HG03103 (cell line): Measurements from ENCODE around the gene BCKDHA.
"Not testable (repeated sequence)": the region's sequence is repeated elsewhere in the genome, so short reads cannot be mapped to it uniquely, and the experiment has no call there.

Source experiments
- ATAC-seq: cut with Tn5 transposase; IDR thresholded peaks from one replicate; pipeline ENCODE4 v1.9.1; 2021; ENCODE audit warnings: low read depth; ENCODE audit not compliant: unreplicated experiment

The BCKDHA gene

DNA sequence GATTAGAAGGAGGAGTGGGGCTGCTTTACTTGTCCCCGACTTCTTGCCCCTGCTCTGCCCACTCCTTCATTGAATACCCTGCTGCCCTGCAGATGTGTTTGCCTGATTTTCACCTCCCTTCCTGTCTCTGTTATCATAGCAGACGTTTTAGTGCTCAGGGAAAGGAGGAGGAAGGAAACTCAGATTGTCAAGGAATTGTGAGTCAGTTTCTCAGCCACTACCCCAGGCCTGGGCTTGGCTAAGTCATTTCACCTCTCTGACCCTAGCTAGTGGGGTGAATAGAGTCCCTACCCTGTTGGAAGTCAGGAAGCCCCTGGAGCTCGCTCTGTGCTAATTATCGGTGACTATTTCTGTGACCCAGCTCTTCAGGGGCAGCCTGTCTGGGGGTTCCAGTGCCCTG lies 3.9 kb downstream of the BCKDHA start:
- ATAC-seq: no peak

DNA sequence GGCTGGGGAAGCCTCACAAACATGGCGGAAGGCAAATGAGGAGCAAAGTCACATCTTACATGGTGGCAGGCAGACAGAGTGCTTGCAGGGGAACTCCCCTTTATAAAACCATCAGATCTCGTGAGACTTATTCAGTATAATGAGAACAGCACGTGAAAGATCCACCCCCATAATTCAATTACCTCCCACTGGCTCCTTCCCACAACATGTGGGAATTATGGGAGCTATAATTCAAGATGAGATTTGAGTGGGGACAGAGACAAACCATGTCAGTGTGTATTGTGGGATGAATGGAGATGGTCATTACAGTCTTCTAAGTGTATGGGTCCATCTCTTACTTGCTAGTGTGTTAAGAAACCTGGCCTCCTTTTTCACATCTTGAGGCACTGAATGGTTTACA lies 4.4 kb downstream of the BCKDHA start:
- no peak for ATAC-seq

DNA sequence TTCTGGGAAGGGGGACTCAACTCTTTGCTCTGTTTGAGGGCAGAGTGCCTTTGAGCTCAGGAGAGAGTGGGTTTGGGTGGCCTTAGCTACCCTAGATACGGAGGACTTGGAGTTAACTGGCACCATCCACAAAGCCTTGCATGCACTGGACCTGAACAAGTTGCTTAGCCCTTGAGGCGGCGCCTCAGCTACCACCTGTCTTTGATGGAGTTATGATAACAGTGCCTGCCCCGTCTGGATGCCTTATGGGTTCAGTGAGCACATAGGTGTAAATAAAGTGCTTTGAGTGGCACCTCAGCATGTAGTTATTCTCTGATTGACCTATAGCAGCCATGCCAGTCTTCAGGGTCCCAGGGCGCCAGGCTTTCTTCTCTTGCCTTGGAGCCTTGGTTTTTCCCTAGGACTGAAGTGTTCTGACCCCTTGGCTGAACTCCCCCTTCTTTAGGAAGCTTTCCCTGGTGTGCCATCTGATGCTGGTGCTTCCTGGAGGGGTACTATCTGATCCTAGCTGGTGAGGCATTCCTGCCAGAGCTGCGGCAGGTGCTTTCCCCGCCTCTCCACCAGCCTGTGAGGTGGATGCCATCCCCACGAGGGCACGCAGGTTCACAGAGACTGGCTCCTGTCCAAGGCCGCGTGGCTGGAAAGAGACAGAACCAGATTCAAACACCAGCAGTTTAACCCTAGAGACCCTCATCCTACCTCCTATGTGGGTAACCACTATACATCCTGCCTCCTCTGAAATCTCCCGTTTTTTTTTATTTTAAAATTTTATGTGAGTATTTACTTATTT lies 5.8 kb downstream of the BCKDHA start:
- ATAC-seq: no peak

DNA sequence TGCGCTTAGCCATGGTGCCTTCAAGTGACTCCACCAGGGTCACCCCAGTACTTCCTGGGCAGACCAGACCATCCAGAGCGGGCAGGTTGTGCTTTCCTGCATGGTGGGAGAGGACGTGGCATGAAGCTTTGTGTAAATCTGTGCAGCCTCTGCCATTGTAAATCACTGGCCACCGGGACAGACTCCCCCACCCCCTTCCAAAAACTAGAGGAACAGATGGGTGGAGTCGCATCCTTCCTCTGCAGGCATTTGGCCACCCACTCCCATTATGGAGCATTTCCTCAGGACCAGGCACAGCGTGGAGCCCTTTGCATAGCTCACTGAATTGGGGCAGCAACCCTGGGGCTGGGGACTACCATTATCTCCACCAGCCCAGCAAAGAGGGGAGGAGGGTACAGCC lies 8.2 kb downstream of the BCKDHA start:
- ATAC-seq: no peak

DNA sequence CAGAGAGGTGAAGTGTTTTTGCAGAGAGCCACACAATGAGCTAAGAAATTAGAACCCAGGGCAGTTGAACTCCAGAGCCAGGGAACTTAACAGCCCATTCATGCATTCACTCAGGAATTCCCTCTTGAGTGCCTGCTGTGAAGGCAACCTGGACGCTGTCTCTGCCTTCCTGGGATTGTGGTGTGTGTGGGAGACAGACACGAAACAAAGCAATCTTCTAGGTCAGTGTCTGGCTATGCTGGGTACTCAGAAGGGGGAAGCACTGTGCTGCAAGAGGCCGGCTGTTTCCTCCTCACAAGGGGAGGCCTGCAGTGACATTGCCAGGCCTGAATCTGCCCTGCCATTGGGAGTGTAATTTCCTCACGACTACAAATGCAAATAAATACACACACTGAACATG lies 9.7 kb downstream of the BCKDHA start:
- ATAC-seq: no peak

DNA sequence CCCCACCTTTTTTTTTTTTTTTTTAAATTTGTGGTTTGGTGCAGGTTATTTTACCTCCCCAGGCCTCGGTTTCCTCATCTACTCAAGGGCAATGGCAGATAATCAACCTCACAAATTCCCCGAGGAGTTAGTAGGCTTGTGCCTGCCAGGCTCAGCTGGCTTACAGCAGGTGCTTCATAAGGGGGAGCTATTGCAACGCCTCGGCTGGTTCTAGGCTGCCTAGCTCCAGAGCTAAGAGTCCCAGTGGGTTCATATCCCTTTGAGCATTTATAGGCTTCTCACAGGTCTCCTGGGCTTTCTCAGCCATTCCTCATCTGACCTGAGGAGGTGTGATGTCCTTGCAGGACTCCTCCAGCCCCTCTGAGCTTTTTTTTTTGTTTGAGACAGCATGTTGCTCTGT lies 10.6 kb downstream of the BCKDHA start:
- ATAC-seq: no peak

DNA sequence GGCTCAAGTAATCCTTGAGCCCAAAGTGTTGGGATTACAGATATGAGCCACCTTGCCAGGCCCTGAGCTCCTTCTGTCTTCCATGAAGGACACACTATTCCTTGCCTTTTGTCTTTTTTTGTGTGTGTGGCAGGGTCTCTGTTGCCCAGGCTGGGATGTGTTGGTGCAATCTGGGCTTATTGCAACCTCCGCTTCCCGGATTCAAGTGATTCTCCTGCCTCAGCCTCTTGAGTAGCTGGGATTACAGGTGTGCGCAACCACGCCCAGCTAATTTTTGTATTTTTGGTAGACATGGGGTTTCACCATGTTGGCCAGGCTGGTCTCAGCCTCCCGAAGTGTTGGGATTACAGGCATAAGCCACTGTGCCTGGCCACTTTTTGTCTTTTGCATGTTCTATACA lies 11.2 kb downstream of the BCKDHA start:
- not testable (repeated sequence) for ATAC-seq

DNA sequence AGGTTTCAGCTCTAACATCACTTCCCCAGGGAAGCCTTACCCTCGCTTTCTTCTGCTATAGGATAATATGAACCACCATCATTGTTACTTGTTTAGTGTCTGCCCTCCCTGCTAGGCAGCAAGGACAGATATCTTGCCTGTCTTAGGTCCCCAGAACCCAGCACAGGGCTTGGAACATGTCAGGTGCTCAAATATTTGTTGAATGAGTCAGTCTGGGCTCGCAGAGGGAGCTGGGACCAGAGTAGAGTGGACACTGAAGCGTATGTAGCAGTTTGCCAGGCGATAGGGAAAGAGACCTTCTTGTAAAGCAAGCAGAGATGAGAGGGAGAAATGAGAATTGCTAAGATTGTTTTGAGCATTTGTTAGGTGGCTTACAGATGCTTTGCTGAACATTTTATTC lies 11.7 kb downstream of the BCKDHA start:
- ATAC-seq: no peak

DNA sequence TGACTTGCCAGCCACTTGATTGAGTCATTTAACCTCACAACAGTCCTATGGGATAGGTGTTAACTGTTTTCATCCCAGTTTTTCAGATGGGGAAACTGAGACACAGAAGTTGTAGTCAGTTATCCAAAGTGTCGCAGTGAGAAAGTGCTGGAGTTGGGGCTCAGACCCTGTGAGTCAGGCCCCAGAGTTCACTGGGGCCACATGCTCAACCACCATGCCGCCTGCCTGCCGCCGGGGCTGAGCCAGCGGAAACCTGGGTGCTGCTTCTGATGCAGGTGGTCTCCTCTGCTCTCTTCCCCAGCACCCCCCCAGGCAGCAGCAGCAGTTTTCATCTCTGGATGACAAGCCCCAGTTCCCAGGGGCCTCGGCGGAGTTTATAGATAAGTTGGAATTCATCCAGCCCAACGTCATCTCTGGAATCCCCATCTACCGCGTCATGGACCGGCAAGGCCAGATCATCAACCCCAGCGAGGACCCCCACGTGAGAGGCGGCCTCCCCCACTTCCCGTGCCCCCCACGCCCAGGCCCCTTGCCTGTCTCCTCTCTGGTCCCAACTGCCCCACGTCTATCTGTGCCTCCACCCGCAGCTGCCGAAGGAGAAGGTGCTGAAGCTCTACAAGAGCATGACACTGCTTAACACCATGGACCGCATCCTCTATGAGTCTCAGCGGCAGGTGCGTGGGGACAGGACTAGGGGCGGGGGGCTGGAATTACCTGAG lies 12.9 kb downstream of the BCKDHA start:
- ATAC-seq: no peak

DNA sequence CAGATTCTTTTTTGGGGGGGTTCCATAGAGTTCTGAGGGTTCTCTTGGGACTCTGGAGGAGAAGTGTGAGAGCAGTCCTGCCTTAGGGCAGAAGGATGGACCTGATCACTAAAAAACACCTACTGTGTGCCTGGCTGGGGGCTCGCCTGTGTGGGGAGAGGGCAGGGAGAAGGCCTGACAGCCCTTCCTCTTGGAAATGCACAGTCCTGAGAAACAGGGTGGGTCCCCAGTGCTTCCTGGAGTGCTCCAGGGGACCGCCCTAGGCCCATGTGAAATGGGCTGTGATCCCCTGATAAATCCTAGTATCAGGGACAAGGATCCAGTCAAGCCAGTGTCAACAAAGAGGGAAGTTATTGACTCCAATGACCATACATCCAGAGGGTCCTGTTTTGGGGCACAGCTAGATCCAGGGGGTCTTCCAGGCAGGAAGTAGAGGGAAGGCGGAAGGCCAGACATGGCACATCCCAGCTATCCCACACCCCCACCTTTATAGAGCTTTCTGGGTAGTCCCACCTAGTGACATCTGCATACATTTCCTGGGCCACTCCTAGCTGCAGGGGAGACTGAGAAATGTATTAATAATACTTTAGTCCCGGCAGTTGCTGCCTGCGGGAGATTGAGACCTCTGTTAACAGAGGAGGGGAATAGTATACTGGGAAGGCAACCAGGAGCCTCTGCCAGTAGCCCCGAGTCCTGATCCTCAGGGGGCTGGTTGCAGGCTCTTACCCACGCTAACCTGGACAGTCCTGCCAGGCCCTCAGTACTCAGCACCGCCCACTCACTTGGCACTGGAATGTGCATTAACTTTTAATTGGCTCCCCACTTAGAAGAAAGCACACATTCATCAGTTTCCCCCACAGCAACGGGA lies 13.7 kb downstream of the BCKDHA start:
- ATAC-seq: no peak

DNA sequence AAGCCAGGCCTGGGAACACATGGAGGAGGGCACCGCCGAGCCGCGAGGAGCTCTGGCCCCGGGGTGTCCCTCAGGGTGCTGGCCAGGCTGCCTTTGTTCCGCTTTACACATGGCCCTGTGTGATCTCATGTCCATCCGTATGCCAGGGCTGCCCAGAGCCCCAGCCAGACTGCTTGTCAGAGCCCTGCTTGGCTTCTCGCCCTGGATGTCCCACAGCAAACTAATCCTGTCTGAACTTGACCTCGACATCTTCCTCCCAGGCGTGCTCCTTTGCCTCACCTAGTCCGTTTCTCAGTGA lies 14.3 kb downstream of the BCKDHA start:
- no peak for ATAC-seq

DNA sequence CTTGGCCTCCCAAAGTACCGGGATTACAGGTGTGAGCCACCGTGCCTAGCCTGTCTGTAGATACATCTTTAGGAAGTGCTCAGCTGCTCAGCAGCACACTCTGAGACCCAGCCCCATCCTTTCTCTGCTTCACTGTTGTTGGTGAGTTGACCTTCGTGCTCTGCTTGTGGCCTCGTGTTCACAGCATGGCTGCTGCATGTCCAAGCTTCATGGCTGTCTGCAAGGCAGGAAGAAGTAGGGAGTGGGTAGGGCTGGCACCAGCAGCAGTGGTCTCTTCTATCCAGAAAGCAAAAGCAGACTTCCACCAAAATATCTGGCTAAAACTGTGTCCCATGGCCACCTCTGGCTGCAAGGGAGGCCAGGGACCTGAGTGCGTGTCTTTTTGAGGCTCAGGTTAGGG lies 15.3 kb downstream of the BCKDHA start:
- ATAC-seq: no peak

DNA sequence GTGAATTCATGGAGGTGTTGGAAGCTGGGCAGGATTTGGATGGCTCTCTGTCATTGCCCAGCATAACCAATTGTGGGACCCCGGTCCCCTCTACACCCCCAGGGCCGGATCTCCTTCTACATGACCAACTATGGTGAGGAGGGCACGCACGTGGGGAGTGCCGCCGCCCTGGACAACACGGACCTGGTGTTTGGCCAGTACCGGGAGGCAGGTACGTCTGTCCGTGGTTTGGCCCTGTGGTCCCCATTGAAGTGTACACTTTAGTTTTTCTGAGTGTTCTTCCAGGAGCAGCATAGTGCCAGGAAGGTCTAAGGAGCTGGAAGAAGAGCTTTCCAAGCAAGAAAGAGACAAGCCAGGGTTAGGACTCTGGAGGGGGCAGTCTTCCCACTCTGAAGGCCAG lies 16.3 kb downstream of the BCKDHA start:
- no peak for ATAC-seq

DNA sequence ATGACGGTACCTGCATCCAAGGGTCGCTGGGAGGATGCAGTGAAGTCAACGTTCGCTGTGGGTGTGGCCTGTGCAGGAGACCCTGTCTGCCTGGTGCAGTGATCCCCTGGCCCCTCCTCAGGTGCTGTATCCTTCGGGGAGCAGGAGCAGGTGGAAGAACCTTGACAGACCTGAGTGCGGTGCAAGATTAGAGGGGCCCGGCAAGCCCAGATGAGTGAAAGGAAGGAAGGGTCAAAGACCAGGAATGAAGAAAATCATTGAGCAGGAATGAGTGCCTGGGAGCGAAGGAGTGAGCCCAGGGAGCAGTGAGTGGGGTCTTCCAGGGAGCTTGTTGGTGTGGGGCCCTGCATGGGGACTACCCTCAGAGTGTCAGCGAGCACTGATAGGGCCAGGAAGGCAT lies 16.8 kb downstream of the BCKDHA start:
- ATAC-seq: no peak

DNA sequence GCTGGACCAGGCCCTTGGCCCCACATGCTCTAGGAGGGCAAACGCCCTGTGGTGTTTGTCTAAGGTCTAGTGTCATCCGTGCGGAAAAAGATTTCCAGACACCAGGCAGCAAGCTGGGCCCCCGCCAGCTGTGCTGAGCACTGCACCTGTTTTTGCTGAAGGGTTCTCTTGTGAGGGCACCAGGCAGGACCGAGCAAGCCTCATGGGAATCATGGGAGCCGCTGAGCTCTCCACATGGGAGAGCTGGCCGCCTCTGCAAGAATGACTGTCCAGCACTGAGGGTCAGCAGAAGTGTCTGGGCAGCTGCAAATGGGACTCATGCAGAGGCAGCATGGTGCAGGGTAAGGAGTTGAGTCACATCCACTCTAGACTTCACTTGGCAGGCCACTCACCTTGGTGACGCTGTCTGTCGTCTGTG lies 17.5 kb downstream of the BCKDHA start:
- ATAC-seq: no peak

DNA sequence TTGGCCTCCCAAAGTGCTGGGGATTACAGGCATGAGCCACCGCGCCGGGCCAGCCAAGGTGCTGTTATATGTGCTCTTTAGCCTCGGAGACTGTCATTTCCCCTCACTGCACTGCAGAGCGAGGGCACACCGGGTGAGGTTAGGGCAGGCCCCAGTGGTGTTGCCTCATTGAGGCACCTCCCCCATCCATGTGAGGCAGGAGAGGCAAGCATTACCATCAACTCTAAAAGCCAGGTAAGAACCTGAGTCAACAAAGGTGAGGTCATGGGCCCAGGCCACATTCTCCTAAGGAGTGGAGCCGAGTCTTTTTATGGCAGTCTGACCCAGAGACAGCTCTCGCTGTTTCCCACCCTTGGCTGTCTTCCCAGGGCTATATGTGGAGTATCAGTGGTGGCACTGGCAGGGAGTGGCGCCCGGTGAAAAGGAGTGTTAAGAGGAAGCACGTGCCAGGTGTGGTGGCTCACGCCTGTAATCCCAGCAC lies 18.6 kb downstream of the BCKDHA start:
- ATAC-seq: no peak

DNA sequence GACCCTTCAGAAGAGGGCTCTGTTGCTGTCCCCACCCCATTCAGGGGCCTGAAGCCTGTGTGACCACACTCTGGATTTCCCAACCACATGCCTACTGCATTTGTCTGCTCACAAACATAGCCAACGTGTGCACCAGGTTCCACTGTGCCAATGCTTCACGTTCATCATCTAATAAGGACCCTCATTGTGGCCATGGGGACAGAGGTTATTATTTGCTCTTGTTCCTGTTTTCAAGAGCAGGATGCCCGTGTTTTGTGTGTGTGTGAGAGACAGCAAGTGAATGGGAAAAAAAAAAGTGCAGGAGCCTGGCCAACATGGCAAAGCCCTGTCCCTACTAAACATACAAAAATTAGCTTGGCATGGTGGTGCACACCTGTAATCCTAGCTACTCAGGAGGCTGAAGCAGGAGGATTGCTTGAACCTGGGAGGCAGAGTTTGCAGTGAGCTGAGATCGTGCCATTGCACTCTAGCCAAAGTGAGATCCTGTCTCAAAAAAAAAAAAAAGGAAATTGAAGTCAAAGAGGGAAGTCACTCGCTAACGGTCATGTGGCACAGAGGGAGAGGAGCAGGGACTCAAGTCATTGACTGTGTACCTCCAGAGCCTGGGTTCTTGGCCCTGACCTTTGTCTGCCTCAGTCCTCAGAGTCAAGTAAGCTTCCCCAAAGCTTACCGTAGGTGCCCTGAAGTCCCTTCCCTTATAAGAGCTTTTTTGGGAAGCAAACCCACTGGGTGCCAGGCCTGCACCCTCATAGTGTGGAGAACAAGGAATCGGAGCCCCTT lies 22.7 kb downstream of the BCKDHA start:
- no peak for ATAC-seq

DNA sequence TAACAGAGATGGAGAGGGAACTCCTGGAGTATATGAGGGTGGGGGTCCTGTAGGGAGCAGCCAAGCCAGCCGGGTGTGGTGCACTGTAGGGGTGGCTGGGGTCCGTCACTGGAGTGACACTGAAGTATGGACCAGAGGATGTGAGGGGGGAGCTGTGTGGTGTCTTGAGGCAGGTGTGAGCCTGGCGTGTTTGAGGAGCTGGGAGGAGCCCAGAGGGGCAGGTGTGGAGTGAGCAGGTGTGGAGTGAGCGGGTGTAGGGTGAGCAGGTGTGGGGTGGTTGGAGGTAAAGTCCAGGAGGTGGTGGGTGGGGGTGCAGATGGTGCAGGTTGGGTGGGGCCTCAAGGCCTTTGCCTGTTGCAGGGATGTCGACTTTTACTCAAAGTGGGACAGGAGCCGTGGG lies 23.7 kb downstream of the BCKDHA start:
- no peak for ATAC-seq

DNA sequence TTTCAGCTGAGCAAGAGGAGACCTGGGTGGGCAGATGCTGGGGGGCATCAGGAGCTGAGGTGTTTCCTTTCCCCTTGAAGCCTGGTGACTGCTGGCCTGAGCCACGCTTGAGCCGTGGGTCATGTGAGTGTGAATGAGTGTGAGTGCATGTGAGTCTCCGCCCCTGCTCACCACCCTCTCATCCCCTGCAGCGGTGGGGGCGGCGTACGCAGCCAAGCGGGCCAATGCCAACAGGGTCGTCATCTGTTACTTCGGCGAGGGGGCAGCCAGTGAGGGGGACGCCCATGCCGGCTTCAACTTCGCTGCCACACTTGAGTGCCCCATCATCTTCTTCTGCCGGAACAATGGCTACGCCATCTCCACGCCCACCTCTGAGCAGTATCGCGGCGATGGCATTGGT lies 24.4 kb downstream of the BCKDHA start:
- ATAC-seq: no peak

DNA sequence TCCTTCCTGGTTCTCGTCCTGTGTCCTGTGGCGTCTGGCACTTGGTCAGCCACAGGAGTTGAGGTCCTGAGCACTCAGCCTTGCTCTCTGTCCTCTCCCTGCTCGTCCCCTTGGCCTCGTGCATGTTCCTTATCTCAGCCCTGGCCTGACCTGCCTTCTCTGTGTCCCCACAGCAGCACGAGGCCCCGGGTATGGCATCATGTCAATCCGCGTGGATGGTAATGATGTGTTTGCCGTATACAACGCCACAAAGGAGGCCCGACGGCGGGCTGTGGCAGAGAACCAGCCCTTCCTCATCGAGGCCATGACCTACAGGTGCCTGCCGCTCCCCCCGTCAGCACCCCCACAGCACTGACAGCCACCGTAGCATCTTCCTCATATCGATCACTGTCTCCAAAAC lies 24.8 kb downstream of the BCKDHA start:
- no peak for ATAC-seq

DNA sequence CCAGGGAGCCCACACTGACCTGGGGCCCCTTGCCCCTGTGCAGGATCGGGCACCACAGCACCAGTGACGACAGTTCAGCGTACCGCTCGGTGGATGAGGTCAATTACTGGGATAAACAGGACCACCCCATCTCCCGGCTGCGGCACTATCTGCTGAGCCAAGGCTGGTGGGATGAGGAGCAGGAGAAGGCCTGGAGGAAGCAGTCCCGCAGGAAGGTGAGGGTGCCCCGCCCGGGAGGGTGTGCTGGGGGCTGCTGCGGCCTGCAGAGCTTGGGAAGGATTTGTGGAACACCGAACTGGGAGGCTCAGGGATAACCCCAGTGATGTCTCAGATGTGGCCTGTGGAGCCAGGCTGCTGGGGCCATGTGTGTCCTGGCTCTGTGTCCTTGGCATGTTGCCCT lies 25.3 kb downstream of the BCKDHA start:
- ATAC-seq: no peak
